Colonic mucosa (tissue), 4 donors: ENCODE results near the gene MKLN1. TPM values are rescaled to one million over a fixed set of nuclear protein-coding genes. Genes with fewer than 3 reads are reported as not detected.

ENCODE experiments used
- DNase-seq: peaks from one replicate; pipeline ENCODE4 v3.0.0-alpha.2; 2020
- H3K27ac ChIP-seq: fragments of 200-600 bp; one replicate; pipeline ENCODE4 v1.8.0; 2021
- H3K27me3 ChIP-seq: fragments of 200-600 bp; one replicate; pipeline ENCODE4 v1.8.0; 2021
- H3K36me3 ChIP-seq: fragments of 200-600 bp; one replicate; pipeline ENCODE4 v1.8.0; 2021
- H3K4me1 ChIP-seq: fragments of 200-600 bp; one replicate; pipeline ENCODE4 v1.8.0; 2021; ENCODE audit warnings: mild to moderate bottlenecking
- H3K4me3 ChIP-seq: fragments of 200-600 bp; one replicate; pipeline ENCODE4 v1.8.0; 2021
- H3K9ac ChIP-seq, 2 donors: one replicate each; pipeline ENCODE4 v1.7.0; 2013; ENCODE audit warnings: control low read depth in 2 of 2, low read depth in 2 of 2, low read length in 2 of 2
- H3K9me3 ChIP-seq: fragments of 200-600 bp; one replicate; pipeline ENCODE4 v1.8.0; 2021
- CTCF ChIP-seq: fragments of 200-600 bp; IDR thresholded peaks from one replicate; pipeline ENCODE4 v1.8.0; 2022; ENCODE audit warnings: antibody characterized with exemption, mild to moderate bottlenecking
- intact Hi-C: fragments of 100-400 bp; cut with DNase I; formaldehyde crosslinking; loops from one replicate; pipeline ENCODE4 v1.14.1; 2022
- total RNA-seq, 2 donors: library from RNA; stranded (reverse); fragmentation: NEBNext Ultra II Directional in 1 of 2; extraction: Animal tissue kit (Norgen Biotek cat#: 25700) in 1 of 2; gene quantifications; one replicate each; pipeline ENCODE4 v1.2.1, GENCODE V29; 2021
- donor health status: healthy.
- donor health status: DM: no; HTN: no; CAD: no.
- donor health status: DM: no; HTN: no; CAD: no.

MKLN1 gene
- total RNA-seq, 2 donors from 2014 or later: 35.1 to 48.7 TPM

DNA sequence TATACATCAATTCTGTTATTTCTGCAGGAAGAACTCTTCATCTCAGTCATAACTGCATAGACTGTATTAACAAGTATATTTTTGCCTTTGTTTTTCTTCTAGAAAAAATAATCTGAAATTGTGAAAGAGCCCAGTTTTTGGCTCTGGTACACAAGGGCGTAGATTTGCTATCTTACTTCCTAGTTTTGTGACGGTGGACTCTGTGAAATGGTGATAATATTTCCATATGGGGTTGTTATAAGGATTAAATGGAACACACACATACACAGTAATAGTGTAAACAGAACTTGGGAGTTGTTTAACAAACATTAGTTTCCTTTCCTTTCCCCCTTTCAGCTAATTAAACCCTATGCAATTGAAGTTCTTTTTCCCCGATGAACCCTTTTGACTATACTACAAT, 108.7 kb downstream of the MKLN1 start:
- H3K36me3 ChIP-seq: peaks cover 4% of the 10 kb centered on the region
- H3K27ac ChIP-seq: no peak overlapping the region
- TF ChIP-seq CTCF: no peak
- no peak overlapping the region for H3K4me3 ChIP-seq
- no peaks in the 10 kb centered on the region for H3K4me1 ChIP-seq
- no peaks in the 10 kb centered on the region for H3K27me3 ChIP-seq
- no peak overlapping the region for H3K9ac ChIP-seq
- H3K9me3 ChIP-seq: no peaks in the 10 kb centered on the region
- intact Hi-C loops: no loop called here
- DNase-seq: no peak

- Histone ChIP-seq H3K36me3 (peaks cover 4% of the 10 kb centered on the region), H3K9ac (no peak overlapping the region)
- intact Hi-C loops: no loop called here
Measured at GRCh38 chr7:131438969-131439368, 111.3 kb downstream of the MKLN1 start.

GRCh38 chr7:131443496-131443895, 115.8 kb downstream of the MKLN1 start:
- H3K27me3 ChIP-seq: no peaks in the 10 kb centered on the region
- H3K4me1 ChIP-seq: no peaks in the 10 kb centered on the region
- no peak overlapping the region for H3K4me3 ChIP-seq
- H3K9me3 ChIP-seq: no peaks in the 10 kb centered on the region
- TF ChIP-seq CTCF: no peak
- H3K9ac ChIP-seq: no peak overlapping the region
- H3K27ac ChIP-seq: no peak overlapping the region
- DNase-seq: no peak
- intact Hi-C loops: no loop called here
- no peaks in the 10 kb centered on the region for H3K36me3 ChIP-seq

More at GRCh38 chr7:131438969-131439368, 111.3 kb downstream of the MKLN1 start:
- DNase-seq: no peak
- no peaks in the 10 kb centered on the region for H3K27me3 ChIP-seq
- H3K27ac ChIP-seq: no peak overlapping the region
- H3K4me3 ChIP-seq: no peak overlapping the region
- H3K4me1 ChIP-seq: no peaks in the 10 kb centered on the region
- TF ChIP-seq CTCF: no peak
- no peaks in the 10 kb centered on the region for H3K9me3 ChIP-seq

- no peaks in the 10 kb centered on the region for H3K4me1 ChIP-seq
- no peaks in the 10 kb centered on the region for H3K36me3 ChIP-seq
- no peak overlapping the region for H3K9ac ChIP-seq
- intact Hi-C loops: no loop called here
- TF ChIP-seq CTCF: no peak
- H3K9me3 ChIP-seq: no peaks in the 10 kb centered on the region
- no peak overlapping the region for H3K4me3 ChIP-seq
- H3K27me3 ChIP-seq: no peaks in the 10 kb centered on the region
- H3K27ac ChIP-seq: no peak overlapping the region
- DNase-seq: no peak
Measured at GRCh38 chr7:131444683-131445082, 117.0 kb downstream of the MKLN1 start.

GRCh38 chr7:131449373-131449902, 121.8 kb downstream of the MKLN1 start:
- Histone ChIP-seq H3K9ac (no peak overlapping the region), H3K36me3 (no peaks in the 10 kb centered on the region), H3K4me1 (no peaks in the 10 kb centered on the region), H3K9me3 (no peaks in the 10 kb centered on the region), H3K27me3 (no peaks in the 10 kb centered on the region), H3K4me3 (no peak overlapping the region), H3K27ac (no peak overlapping the region)
- intact Hi-C loops: no loop called here
- DNase-seq: no peak
- no peak for TF ChIP-seq CTCF
